Measurements from ENCODE around the gene XAGE3. TPM values are rescaled to one million over a fixed set of nuclear protein-coding genes. Genes with fewer than 3 reads are reported as not detected.
"Not testable (repeated sequence)": the region's sequence is repeated elsewhere in the genome, so short reads cannot be mapped to it uniquely, and the experiment has no call there.

XAGE3 gene
- total RNA-seq, 4 donors from 2014 or later = not detected

DNA sequence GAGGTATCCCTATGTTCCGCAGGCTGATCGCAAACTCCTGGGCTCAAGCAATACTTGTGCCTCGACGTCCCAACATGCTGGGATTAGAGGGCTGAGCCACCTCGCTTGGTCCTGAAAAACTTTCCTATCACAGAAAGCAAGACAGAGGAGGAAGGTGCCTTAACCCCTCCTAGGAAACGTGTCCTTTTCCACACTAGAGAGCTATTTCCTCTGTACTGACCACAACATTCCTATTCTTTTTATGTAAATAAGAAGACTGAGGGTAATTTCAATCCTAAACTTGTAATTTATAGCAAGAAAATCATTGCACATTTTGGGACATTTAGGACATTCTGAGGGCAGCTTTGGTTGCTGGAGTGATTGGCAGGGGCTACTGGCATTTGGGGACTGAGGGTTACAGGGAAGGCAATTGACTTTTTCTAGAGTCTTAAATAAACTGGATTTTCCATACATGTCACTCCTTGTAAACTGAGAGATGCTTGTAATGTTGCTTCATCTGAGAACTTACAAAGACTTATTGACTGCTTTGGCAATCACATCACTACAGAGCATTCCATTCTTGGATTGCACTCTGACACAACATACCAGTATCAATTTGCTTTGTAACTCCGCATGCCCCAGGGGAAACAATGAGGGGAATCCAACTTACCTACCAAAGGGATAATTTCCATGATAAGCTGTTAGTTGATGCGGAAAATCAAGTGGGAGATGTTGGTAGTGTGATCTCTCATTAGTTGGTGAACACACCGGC lies 15.6 kb downstream of the XAGE3 start:
- H3K9me3 ChIP-seq = no peaks in the 10 kb centered on the region
- no peak for DNase-seq
- no peaks in the 10 kb centered on the region for H3K36me3 ChIP-seq
- no peak overlapping the region for H3K27ac ChIP-seq
- intact Hi-C loops (cut with DNase I; ENCODE audit: low total_unique reads) = no loop called here
- no peak for TF ChIP-seq POLR2A (IDR thresholded peaks at IDR 0.05)
- TF ChIP-seq, protein P1, sequence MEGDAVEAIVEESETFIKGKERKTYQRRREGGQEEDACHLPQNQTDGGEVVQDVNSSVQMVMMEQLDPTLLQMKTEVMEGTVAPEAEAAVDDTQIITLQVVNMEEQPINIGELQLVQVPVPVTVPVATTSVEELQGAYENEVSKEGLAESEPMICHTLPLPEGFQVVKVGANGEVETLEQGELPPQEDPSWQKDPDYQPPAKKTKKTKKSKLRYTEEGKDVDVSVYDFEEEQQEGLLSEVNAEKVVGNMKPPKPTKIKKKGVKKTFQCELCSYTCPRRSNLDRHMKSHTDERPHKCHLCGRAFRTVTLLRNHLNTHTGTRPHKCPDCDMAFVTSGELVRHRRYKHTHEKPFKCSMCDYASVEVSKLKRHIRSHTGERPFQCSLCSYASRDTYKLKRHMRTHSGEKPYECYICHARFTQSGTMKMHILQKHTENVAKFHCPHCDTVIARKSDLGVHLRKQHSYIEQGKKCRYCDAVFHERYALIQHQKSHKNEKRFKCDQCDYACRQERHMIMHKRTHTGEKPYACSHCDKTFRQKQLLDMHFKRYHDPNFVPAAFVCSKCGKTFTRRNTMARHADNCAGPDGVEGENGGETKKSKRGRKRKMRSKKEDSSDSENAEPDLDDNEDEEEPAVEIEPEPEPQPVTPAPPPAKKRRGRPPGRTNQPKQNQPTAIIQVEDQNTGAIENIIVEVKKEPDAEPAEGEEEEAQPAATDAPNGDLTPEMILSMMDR (IDR thresholded peaks at IDR 0.05) = no peak
- H3K27me3 ChIP-seq = peaks cover 0 to 12% of the 10 kb centered on the region in 2 donors
- no peak overlapping the region for H3K4me3 ChIP-seq
- no peaks in the 10 kb centered on the region for H3K4me1 ChIP-seq

DNA sequence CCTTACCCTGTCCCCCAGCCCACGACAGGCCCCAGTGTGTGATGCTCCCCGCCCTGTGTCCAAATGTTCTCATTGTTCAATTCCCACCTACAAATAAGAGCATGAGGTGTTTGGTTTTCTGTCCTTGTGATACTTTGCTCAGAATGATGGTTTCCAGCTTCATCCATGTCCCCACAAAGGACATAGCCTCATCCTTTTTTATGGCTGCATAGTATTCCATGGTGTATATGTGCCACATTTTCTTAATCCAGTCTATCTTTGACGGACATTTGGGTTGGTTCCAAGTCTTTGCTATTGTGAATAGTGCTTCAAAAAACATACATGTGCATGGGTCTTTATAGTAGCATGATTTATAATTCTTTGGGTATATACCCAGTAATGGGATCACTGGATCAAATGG lies 24.3 kb downstream of the XAGE3 start:
- H3K27me3 ChIP-seq; H3K36me3 ChIP-seq; H3K27ac ChIP-seq; DNase-seq; H3K9me3 ChIP-seq; H3K4me3 ChIP-seq; intact Hi-C loops (cut with DNase I; ENCODE audit: low total_unique reads); H3K4me1 ChIP-seq: not testable (repeated sequence)

DNA sequence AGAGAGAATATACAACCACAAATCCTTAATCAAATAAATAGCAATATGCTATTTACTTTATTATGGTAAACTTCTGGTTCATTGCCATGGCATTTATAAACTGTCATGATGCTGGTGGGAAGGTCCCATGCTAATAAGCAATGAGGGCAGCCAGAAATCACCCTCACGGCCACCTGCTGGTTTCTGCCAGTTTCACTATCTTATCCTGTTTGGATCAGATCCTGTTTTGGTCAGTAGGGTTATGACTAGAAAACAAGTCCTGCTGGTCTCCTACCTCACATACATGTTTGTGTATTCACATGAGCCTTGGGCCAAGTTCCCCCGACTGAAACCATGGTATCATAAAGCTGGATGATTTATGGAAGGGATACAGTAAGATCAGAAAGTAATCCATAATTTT lies 28.7 kb downstream of the XAGE3 start:
- no peaks in the 10 kb centered on the region for H3K4me1 ChIP-seq
- no peaks in the 10 kb centered on the region for H3K9me3 ChIP-seq
- no peaks in the 10 kb centered on the region for H3K36me3 ChIP-seq
- intact Hi-C loops (cut with DNase I; ENCODE audit: low total_unique reads) = no loop called here
- no peak for DNase-seq
- H3K27ac ChIP-seq = no peak overlapping the region
- TF ChIP-seq, protein P1 (IDR thresholded peaks at IDR 0.05) = no peak
- no peak for TF ChIP-seq POLR2A (IDR thresholded peaks at IDR 0.05)
- peaks cover 0 to 12% of the 10 kb centered on the region in 2 donors for H3K27me3 ChIP-seq
- H3K4me3 ChIP-seq = no peak overlapping the region

DNA sequence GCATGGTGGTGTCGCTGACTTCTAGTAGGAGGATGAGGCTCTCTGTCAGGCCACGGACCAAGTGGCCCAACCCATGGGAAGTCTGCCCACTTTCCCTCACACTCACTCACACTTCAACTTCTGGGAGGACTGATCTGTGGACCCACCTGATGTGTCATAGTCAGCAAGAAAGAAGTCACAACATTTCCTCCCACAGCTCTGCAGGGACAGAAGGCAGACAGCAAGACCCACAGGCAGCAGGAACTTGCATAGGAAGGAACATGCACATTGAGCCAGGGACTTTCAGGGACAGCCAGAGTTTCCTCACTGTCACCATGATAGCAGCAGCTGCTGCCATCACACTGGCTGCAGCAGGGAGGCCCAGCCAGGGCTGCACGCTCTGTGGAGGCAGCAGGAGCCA lies 37.3 kb downstream of the XAGE3 start:
- no peaks in the 10 kb centered on the region for H3K9me3 ChIP-seq
- no peaks in the 10 kb centered on the region for H3K36me3 ChIP-seq
- DNase-seq = no peak
- intact Hi-C loops (cut with DNase I; ENCODE audit: low total_unique reads) = no loop called here
- no peaks in the 10 kb centered on the region for H3K4me1 ChIP-seq
- TF ChIP-seq POLR2A (IDR thresholded peaks at IDR 0.05) = no peak
- TF ChIP-seq, protein P1 (IDR thresholded peaks at IDR 0.05) = no peak
- no peak overlapping the region for H3K27ac ChIP-seq
- no peaks in the 10 kb centered on the region for H3K27me3 ChIP-seq
- no peak overlapping the region for H3K4me3 ChIP-seq

DNA sequence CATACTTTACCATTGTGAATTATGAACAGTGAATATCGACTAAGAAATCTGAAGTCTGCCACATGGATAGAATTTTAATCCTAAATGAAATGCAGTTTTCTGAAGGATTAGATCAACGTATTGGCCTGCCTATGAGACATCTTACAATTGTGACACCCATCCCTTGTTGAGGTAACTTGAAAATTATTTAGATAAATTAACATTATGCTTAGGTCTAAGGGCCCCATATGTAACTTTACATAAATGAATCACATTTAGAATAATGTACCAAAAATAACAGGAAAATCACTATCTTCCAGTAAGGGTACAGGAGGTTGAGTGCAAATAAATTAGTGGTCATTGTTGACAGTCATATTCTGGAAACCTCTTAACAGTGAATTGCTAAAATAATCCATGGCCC lies 43.3 kb downstream of the XAGE3 start:
- H3K9me3 ChIP-seq = no peaks in the 10 kb centered on the region
- intact Hi-C loops (cut with DNase I; ENCODE audit: low total_unique reads) = no loop called here
- peaks cover 0 to under 1% of the 10 kb centered on the region in 2 donors for H3K27me3 ChIP-seq
- no peaks in the 10 kb centered on the region for H3K36me3 ChIP-seq
- no peak for DNase-seq
- no peak for TF ChIP-seq POLR2A (IDR thresholded peaks at IDR 0.05)
- TF ChIP-seq, protein P1 (IDR thresholded peaks at IDR 0.05) = no peak
- no peaks in the 10 kb centered on the region for H3K4me1 ChIP-seq
- H3K4me3 ChIP-seq = no peak overlapping the region
- no peak overlapping the region for H3K27ac ChIP-seq

Data from uterus (tissue), 4 donors.